ENCODE results near the gene RFX6.

Gene RFX6

GRCh38 chr6:116894669-116895068 lies 17.6 kb downstream of the RFX6 start:
- DNase-seq: no peak

- no peak for DNase-seq
Measured at GRCh38 chr6:116895935-116896334, 18.9 kb downstream of the RFX6 start.

DNA sequence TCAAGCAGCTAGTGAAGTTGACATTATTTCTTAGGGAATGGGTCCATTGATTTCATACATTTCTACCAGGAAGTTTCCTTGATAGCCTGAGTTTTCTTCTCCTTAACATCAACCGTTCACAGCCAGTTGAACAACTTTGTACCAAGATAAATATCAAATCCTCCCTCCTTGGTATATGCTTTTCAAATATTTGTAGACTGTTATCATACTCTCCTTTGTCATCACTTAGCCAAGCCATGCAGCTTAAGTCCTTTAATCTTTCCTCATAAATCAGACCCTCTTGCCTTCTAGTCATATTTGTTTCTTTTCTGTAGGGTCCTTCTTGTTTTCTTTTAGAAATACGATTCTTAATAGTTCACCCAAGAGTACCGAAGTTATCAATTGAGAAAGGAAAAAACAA lies 25.6 kb downstream of the RFX6 start:
- DNase-seq: no peak

DNA sequence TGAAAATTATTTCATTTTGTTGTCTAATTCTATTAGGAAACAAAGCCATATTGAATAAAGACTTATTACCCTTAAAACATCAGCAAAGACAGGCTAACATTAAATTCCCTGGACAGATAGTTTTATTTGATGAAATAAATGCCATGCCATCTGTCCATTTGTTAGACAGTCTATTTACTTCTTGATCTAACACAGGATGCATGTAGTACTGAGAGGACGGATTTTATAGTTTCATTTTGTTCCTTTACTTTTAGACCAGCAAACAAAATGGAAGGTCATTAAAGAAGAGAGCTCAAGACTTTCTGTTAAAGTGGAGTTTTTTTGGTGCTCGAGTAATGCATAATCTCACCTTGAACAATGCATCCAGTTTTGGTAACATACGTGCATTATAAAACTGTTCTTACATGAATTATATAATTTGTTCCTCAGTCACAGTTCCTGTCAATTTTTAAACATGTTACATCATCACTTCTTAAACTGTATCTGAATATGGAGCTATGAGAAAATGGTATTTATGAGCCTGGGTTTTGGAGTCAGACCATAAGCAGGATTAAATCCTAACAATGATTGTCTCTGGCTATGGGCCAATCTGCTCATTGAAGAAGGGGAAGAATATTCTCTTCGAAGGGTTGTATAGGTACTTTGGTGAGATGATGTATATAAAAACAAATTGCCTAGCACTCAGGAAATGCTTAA lies 46.0 kb downstream of the RFX6 start:
- no peak for DNase-seq

- no peak for DNase-seq
Measured at GRCh38 chr6:116924245-116924644, 47.2 kb downstream of the RFX6 start.

DNA sequence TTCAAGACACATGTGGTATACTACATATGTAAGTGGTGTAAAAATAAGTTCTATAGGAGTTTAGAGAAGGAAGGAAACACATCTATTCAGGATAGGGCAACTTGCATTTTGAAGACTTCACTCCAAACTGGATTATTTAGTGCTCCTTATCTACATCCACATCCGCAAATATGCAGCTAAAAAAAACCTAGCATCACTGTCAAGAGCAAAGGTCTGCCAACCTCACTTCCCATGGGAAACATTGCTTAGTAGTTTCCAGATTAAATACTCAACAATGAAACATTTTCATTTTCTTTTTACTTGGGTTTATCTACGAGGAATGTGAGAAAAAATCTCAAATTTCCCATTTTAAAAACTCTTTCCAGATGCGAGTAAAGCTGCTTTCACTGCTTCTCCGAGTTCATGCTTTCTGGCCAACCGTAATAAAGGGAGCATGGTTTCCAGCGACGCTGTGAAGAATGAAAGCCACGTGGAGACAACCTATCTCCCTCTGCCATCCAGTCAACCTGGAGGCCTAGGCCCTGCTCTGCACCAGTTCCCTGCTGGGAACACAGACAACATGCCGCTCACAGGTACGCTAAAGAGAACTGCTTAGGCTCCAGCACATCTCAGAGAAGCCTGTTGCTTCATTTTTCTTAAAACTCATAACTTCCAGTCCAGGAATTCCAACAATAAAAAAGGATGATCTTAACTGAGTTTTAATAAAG lies 48.2 kb downstream of the RFX6 start:
- DNase-seq: peak; percentile 16

DNA sequence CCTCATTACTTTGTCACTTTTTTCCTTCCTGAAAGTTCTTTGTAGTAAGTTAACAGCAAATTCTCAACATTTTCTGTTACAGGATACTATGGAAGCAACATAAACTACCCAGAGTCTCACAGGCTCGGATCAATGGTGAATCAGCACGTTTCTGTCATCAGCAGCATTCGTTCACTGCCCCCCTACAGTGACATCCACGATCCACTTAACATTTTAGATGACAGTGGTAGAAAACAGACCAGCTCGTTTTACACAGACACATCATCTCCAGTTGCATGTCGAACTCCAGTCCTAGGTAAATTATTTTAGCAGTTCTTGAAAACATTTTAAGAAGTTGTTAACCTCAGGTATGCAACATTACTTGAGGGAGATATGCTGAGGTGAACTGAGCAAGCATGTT lies 51.6 kb downstream of the RFX6 start:
- no peak for DNase-seq

DNA sequence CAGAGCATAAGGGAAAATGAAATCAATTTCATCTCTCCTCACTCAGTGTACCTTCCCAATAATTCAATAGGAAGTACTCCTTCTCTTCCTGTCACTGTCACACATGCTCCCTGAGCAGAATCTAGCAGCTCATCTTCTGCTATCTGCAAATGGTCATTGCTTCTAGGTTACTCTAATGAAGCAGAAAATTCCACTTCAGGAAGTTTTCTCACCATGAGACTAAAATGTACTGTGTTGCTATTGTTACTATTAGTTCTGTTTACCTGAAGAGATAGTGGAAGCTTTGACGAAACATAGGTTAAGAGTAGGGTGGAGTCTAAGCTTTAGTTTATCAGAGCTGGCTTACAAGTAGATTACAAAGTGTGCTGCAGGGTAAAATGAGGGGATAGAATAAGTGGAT lies 52.8 kb downstream of the RFX6 start:
- DNase-seq: no peak

DNA sequence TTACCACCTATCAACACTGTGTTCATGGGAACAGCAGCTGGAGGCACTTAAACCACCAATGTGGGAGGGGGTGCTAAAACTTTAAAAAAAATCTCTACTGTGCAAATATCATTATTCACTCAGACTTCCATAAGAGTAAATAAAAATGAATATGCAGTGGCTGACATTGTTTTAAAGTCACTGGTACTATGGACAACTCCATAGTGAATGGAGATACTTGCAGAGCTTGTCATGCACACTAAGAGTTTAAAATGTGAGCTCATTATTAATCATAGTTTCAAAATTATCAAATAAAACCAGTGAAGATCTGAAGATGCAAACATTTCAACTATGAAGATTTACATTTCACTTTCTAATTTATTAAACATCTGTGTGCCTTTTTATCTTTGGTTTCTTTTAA lies 54.4 kb downstream of the RFX6 start:
- DNase-seq: no peak

- no peak for DNase-seq
Measured at GRCh38 chr6:116932496-116932895, 55.5 kb downstream of the RFX6 start.

DNA sequence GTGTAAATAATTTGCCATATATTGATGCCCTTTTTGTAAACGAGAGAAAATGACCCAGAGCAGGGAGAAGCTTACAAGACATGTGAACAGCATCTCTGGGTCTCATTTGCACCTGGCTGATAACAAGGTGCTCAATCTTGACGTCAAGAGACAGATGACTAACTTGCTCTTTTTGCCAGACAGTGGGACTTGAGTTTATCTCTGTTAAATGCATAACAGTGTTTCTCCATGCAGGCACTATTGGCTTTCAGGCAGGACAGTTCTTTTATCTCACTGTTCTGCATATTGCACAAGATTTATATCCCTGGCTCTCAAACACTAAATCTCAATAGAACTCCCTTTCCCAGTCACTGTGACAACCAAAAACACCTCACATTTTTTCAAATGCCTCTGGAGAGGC lies 56.4 kb downstream of the RFX6 start:
- no peak for DNase-seq

DNA sequence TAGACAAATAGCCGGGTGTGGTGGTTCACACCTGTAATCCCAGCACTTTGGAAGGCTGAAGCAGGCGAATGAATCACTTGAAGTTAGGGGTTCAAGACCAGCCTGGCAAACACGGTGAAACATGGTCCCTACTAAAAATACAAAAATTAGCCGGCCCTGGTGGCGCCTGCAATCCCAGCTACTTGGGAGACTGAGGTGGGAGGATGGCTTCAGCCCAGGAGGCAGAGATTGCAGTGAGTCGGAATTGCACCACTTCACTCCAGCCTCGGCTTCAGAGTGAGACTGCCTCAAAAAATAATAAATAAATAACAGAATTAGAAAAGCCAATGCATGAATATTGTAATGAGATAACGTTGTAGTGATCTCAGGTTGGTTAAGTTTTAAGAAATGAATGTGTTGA lies 61.3 kb downstream of the RFX6 start:
- DNase-seq: no peak

DNA sequence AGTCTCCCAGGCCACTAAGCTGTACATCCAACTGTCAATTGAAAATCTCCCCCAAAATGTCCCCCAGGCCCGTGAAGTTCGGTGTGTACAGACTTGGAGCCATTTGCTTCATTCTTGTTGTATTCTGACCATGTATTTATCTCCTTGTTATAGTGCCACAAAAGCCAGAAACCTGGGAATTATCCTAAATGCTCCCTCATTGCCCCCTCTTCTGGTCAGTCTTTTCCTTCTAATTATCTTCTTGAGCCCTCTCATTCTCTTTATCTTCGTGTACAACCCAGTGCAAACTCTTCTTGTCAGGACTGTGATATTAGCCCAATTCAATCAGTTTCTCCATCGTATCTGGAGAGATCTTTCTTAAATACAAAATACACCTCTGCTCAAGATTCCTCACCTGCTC lies 64.7 kb downstream of the RFX6 start:
- no peak for DNase-seq

DNA sequence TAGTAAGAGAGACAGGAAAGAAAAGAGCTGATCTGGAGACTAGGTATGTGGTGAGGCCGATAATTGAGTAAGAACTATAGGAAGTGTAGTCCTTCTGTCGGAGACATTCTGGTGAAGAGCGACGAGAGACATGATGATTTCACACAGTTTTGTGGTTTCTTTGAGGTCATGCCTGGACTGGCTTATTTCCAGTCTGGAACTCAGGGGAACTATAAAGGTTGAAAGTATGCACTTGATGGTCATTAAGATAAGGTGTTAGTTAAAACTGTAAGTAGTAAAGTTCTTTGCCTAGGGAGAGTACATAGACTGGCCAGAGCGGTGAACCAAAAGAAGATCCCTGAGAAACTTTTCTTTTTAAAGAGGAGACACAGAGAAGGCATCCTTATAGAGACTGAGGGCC lies 68.8 kb downstream of the RFX6 start:
- DNase-seq: peak; percentile 6

- no peak for DNase-seq
Measured at GRCh38 chr6:116948533-116949304, 71.7 kb downstream of the RFX6 start.

GRCh38 chr6:116949964-116950363 lies 72.9 kb downstream of the RFX6 start:
- no peak for DNase-seq

GRCh38 chr6:116954335-116954734 lies 77.3 kb downstream of the RFX6 start:
- no peak for DNase-seq

DNA sequence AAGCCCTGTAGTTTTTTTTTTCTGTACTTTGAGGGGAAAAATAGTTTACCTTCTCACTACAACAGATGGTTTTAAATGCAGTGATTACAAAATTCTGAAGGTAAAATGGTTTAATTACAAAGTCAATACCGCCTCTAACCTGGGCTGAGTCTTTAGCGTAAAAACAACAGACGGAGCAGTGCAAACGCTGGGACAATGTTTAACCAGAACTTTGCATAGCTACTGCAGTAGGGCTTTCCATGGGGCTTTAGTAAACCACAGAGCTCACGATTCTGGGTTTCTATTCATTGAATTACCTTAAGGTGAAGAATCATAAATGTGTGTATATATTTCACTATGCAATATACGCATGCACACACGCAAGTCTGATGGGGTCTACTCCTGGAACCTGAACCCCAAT lies 77.9 kb downstream of the RFX6 start:
- no peak for DNase-seq

- no peak for DNase-seq
Measured at GRCh38 chr6:116955773-116956172, 78.7 kb downstream of the RFX6 start.

DNA sequence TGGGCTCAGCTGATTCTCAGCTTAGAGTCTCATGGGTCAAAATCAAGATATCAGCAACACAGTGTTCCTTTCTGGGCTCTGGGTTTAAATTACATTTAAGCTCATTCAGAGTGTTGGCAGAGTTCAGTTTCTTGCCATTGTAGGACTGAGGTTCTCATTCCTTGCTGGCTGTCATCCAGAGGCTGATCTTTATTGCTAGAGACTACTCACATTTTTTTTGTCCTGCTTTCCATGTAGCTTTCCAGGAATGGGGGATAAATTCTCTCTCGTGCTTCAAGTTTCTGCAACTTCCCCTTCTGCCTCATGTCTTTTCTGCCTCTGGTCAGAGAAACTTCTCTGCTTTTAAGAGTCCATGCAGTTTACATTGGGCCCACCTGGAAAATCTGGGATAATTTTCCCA lies 86.9 kb downstream of the RFX6 start:
- DNase-seq: no peak

- DNase-seq: no peak
Measured at GRCh38 chr6:116966675-116967576, 89.9 kb downstream of the RFX6 start.

DNA sequence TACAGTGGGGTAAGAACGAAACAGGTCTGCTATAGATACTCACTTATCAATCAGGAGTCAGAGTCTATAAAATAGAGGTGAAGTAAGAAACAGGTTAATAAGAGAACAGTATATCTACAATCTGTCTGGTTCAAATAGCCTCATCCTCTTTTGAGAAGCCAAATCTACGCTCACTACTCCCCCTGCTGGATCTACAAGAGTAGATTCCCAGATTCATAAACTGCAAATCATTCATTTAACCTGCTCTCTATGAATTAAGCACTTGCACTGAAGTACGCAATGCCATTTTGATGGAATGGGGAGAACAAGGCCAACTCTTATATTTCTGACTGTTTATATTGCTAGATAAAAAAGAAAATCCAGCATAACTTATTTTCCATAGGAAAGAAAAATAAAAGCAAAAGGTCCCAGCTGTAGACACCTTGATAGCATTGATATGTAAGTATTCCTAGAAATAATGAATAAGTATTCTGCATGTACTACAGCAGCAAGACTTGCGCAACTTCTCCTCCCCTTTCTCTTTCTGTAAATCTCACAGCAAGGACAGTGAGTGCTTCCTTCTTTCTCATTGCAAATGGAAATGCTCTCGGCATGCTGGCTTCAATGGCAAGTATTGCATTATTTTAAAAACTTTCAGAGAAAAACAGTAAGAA lies 92.3 kb downstream of the RFX6 start:
- peak; percentile 28 for DNase-seq

All from fibroblast of upper back skin (primary cell).